ENCODE measurements around the gene PEF1.
A peak's percentile ranks its signal among the peaks of the same experiment; 100 is the strongest.

The PEF1 gene

DNA sequence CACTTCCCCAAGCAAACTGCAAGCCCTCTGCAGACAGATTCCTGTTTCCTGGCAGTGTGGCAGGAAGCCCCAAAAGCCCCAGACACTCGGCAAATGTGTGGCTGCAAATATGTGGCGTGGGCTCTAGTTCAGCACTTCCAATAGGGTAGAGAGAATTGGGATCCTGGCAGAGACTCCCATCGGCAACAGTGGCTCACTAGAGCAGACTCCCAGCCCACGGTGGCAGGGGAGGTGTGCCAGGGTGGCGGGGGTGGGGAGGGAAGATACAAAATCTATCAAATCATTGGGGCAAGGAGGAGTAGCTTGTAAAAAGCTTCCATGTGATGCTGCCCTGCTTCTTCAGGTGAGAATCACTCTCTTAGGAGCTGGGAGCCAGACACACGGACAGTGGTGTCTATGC lies 33.3 kb upstream of the PEF1 start:
- Mint-ChIP-seq H3K4me3 (no peak overlapping the region), H3K9me3 (ENCODE audit: low read depth) (no peaks in the 10 kb centered on the region), H3K36me3 (no peaks in the 10 kb centered on the region), H3K4me1 (ENCODE audit: low read depth) (no peaks in the 10 kb centered on the region), H3K27me3 (no peaks in the 10 kb centered on the region), H3K27ac (no peak overlapping the region)

DNA sequence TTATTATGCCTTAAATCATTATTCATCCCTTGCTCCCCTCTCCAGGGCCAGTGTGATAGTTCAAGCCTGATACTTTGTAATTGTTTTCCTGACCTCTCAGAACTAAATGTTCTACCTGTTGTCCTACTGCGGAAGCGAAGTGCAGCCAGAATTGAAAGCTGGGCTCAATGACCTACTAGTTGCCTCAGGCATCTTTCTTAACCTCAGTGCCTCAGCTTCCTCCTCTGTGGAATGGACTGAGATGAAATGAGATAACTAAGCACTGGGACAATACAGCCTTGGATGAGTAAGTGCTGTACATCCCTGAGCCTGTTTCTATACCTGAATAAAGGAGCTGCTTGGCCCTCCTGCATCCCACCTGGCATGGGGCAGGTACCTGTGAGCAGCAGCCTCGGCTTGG lies 32.7 kb upstream of the PEF1 start:
- H3K4me1 Mint-ChIP-seq (ENCODE audit: low read depth): no peaks in the 10 kb centered on the region
- no peak overlapping the region for H3K4me3 Mint-ChIP-seq
- no peaks in the 10 kb centered on the region for H3K27me3 Mint-ChIP-seq
- H3K36me3 Mint-ChIP-seq: no peaks in the 10 kb centered on the region
- no peak overlapping the region for H3K27ac Mint-ChIP-seq
- H3K9me3 Mint-ChIP-seq (ENCODE audit: low read depth): no peaks in the 10 kb centered on the region

DNA sequence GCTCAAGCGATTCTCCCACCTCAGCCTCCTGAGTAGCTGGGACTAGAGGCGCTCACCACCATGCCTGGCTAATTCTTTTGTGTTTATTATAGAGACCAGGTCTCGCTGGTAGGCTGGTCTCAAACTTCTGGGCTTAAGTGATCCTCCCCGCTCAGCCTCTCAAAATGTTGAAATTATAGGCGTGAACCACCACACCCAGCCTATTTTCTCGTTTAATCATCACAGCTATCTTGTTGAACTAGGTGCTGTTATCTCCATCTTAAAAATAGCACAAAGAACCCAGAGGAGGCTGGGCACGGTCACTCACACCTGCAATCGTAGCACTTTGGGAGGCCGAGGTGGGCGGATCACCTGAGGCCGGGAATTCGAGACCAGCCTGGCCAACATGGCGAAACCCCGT lies 31.1 kb upstream of the PEF1 start:
- H3K4me3 Mint-ChIP-seq: no peak overlapping the region
- no peak overlapping the region for H3K27ac Mint-ChIP-seq
- H3K4me1 Mint-ChIP-seq (ENCODE audit: low read depth): peaks cover 2% of the 10 kb centered on the region
- H3K36me3 Mint-ChIP-seq: no peaks in the 10 kb centered on the region
- no peaks in the 10 kb centered on the region for H3K9me3 Mint-ChIP-seq (ENCODE audit: low read depth)
- H3K27me3 Mint-ChIP-seq: no peaks in the 10 kb centered on the region

DNA sequence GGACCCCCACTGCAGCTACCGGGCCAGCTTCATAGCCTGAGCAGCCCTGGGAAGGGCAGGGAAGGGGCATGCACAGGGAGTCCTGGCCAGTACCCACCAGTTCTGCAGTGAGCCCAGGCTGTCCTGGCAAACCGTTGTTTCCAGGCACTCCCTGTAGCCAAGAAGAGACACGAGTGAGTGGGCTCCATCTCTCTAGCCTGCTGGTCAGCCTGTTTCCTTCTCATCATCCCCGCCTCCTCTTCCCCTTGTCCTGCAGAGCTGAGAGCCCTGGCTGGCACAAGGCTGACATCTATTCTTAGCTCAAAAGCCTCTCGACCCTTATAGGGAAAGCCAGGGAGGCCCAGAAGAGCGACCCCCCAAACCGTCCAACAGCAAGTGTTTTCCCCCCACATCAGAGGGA lies 30.5 kb upstream of the PEF1 start:
- Mint-ChIP-seq H3K4me3 (no peak overlapping the region), H3K27ac (no peak overlapping the region), H3K27me3 (peaks cover 2% of the 10 kb centered on the region), H3K36me3 (no peaks in the 10 kb centered on the region), H3K4me1 (ENCODE audit: low read depth) (peaks cover 4% of the 10 kb centered on the region), H3K9me3 (ENCODE audit: low read depth) (no peaks in the 10 kb centered on the region)

DNA sequence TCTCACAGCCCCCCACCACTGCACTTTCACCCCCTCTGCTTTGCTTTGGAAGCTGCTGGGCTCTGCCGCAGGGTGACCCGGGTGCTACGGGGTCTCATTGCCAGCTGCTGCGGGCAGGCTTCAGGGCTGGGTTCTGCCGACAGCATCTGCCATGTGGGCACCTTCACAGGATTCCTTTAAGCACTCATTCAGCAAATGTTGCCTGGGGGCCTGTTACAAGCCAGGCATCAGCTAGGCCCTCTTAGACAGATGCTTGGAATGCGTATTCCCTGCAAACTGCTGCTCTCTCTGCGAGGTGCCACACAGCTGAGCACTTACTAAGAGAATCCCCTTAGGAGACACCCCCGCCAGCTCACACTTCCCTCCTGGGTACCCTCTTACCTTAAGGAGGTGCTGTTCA lies 29.9 kb upstream of the PEF1 start:
- no peak overlapping the region for H3K4me3 Mint-ChIP-seq
- H3K36me3 Mint-ChIP-seq: no peaks in the 10 kb centered on the region
- H3K27ac Mint-ChIP-seq: no peak overlapping the region
- H3K27me3 Mint-ChIP-seq: peaks cover 3% of the 10 kb centered on the region
- H3K9me3 Mint-ChIP-seq (ENCODE audit: low read depth): no peaks in the 10 kb centered on the region
- H3K4me1 Mint-ChIP-seq (ENCODE audit: low read depth): peaks cover 8% of the 10 kb centered on the region

DNA sequence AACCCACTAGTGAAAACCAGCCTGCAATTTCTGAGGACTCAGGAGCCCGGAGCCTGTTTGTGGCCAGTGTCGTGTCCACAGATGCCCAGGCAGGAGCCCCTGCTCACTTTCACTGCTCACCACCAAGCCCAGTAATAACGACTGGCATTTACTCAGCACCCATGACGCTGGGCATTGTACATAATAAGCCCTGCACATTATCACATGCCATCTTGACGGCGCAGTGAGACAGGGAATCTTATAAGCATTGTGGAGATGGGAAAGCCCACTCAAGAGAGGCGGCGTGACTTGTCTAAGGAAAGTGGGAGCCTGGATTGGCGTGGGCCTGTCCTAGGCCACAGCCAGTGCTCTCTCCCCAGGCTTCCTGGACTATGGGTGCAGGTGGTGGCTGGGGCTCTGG lies 28.8 kb upstream of the PEF1 start:
- H3K36me3 Mint-ChIP-seq: no peaks in the 10 kb centered on the region
- no peaks in the 10 kb centered on the region for H3K9me3 Mint-ChIP-seq (ENCODE audit: low read depth)
- no peak overlapping the region for H3K27ac Mint-ChIP-seq
- H3K4me1 Mint-ChIP-seq (ENCODE audit: low read depth): peaks cover 12% of the 10 kb centered on the region
- H3K27me3 Mint-ChIP-seq: peaks cover 7% of the 10 kb centered on the region
- H3K4me3 Mint-ChIP-seq: no peak overlapping the region

DNA sequence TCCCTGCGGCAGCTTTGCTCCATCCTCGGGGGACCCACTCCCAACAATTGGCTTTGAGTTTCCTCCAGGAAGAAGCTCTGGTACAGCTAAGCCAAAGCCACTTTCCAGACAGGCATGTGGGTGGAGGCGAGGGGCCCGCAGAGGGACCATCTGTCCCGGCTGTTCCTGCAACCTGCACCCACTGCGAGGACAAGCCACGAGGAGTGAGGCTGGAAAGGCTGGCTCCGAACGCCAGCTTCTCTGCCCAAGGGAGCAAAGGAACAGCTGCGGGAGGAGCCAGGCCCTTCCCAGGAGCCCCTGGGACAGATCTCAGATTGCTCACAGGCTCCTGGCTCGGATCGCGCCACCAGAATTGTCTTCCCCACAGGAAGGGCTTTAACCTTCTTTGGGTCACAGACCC lies 28.3 kb upstream of the PEF1 start:
- Mint-ChIP-seq H3K36me3 (no peaks in the 10 kb centered on the region), H3K27ac (no peak overlapping the region), H3K9me3 (ENCODE audit: low read depth) (no peaks in the 10 kb centered on the region), H3K27me3 (peaks cover 7% of the 10 kb centered on the region), H3K4me3 (no peak overlapping the region), H3K4me1 (ENCODE audit: low read depth) (peaks cover 12% of the 10 kb centered on the region)

DNA sequence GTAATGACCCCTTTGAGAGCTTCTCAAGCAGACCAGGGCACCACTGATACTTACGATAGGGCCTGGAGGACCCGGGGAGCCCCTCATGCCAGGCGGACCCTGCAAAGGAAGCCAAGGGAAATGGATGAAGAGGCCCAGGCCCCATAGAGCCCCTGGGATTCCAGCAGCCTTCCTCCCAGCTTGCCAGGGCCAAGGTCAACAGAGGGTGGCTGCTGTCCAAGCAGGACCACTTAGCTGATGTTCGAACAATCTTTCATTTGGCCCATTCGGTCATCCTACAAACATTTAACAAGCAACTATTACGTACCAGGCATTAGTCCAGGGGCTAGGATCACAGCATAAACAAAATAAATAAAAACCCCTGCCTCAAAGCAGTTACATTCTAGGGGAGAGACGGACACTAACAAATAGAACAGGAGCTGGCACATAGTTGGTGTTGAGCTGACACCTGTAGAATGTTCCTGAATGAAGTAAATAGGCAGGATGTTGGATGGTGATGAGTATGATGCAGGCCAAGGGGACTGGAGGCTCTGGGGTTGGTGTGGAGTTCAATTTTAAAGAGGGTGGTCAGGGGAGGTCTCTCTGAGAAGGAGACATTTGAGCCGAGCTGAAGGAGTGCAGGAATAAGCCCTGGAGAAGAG lies 27.0 kb upstream of the PEF1 start:
- Mint-ChIP-seq H3K27ac (no peak overlapping the region), H3K9me3 (ENCODE audit: low read depth) (no peaks in the 10 kb centered on the region), H3K36me3 (no peaks in the 10 kb centered on the region), H3K4me3 (no peak overlapping the region), H3K27me3 (peaks cover 7% of the 10 kb centered on the region), H3K4me1 (ENCODE audit: low read depth) (peaks cover 12% of the 10 kb centered on the region)

DNA sequence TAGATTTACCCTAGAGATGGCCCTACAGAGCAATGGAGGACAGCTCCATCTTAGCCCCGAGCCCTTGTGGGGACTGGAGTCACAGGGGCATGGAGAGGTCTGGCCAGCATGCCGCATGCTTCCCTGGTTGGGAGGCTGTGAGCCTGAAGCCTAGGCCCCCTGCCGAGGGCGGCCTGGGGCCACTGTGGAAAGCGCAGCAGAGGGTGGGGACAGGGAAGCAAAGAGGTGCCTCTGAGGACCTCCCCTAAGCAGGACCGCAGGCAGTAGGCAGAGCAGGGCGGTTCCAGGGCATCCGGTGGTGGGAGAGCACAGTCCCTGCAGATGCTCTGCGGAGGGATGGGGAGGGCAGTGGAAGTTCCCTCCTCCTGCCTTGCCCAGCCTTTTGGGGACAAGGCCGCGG lies 26.5 kb upstream of the PEF1 start:
- Mint-ChIP-seq H3K27me3 (peaks cover 7% of the 10 kb centered on the region), H3K4me3 (no peak overlapping the region), H3K9me3 (ENCODE audit: low read depth) (no peaks in the 10 kb centered on the region), H3K36me3 (no peaks in the 10 kb centered on the region), H3K27ac (no peak overlapping the region), H3K4me1 (ENCODE audit: low read depth) (peaks cover 12% of the 10 kb centered on the region)

DNA sequence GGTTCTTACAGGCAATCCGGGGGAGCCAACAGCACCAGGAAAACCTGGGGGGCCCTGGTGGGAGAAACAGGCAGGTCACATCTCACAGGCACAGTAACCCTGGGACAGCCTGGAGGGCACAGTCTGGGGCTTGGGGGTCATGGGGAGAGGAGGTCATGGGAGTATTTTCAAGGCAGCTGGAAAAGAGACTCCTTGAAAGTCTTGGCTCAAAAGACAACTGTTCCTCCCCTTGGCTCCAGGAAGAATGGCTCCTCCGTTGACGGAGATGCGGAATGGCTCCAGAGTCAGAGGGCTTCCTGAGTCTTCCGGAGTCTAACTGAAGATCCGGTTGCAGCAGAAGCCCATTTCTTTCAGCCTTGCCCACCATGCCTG lies 25.9 kb upstream of the PEF1 start:
- Mint-ChIP-seq H3K36me3 (no peaks in the 10 kb centered on the region), H3K4me3 (peak overlapping the region; percentile 66), H3K27ac (no peak overlapping the region), H3K4me1 (ENCODE audit: low read depth) (peaks cover 12% of the 10 kb centered on the region), H3K27me3 (peaks cover 7% of the 10 kb centered on the region), H3K9me3 (ENCODE audit: low read depth) (no peaks in the 10 kb centered on the region)

DNA sequence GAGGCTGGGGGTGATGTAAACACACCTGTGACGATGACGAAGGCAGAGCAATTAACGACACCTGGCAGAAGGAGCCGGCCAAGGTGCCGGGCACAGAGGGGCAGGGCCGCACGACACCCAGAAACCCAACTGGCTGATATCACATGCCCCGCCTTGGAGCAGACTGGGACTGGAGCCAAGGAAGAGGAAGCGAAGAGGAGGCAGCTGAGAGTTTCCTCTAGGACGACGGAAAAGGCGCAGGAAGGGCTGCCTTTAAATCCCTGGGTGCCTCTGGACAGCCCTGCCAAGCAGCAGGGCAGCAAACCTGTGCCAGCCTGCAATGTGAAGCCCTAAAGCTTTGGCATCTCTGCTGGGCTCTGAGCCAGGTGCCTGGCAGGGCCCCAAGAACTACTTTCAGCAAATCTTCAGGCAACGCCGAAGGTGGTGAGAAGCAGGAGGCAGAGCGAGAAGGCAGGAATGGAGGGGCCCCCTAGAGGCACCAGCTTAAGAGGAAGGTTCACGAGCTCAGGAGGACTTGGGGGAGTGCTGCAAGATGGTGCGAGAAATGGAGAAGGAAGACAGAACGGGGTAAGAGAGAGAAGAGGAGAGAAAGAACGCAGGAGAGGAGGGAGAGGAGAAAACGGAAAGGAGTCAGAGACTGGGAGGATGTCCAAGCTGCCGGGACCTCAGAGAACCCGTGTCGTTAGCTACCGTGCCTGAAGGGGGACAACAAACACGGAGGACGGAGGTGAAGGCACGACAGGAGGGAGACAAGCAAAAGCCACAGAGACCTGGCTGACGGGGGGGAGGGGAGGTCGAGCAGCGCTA lies 25.3 kb upstream of the PEF1 start:
- Mint-ChIP-seq H3K4me1 (ENCODE audit: low read depth) (peaks cover 12% of the 10 kb centered on the region), H3K9me3 (ENCODE audit: low read depth) (no peaks in the 10 kb centered on the region), H3K36me3 (no peaks in the 10 kb centered on the region), H3K4me3 (peak overlapping the region; percentile 66), H3K27me3 (peaks cover 7% of the 10 kb centered on the region), H3K27ac (peak overlapping the region; percentile 41)

DNA sequence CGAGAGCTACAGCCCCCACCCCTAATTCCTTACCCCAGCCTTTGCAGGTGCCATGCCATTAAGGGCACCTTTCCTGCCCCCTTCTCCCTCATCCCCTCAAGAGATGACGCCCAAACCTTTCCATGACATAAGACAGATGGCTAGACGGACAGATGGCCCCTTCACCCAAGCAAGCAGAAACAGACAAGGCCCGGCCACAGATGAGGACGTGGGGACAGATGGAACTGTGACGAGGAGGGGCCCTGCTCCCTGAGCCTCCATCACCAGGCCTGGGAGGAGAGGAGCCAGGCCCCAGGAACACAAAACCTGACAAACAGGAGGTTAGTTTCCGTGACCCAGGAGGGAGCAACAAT lies 24.7 kb upstream of the PEF1 start:
- Mint-ChIP-seq H3K27ac (peak overlapping the region; percentile 41), H3K9me3 (ENCODE audit: low read depth) (no peaks in the 10 kb centered on the region), H3K36me3 (no peaks in the 10 kb centered on the region), H3K4me3 (peak overlapping the region; percentile 48), H3K4me1 (ENCODE audit: low read depth) (peaks cover 12% of the 10 kb centered on the region), H3K27me3 (peaks cover 7% of the 10 kb centered on the region)

DNA sequence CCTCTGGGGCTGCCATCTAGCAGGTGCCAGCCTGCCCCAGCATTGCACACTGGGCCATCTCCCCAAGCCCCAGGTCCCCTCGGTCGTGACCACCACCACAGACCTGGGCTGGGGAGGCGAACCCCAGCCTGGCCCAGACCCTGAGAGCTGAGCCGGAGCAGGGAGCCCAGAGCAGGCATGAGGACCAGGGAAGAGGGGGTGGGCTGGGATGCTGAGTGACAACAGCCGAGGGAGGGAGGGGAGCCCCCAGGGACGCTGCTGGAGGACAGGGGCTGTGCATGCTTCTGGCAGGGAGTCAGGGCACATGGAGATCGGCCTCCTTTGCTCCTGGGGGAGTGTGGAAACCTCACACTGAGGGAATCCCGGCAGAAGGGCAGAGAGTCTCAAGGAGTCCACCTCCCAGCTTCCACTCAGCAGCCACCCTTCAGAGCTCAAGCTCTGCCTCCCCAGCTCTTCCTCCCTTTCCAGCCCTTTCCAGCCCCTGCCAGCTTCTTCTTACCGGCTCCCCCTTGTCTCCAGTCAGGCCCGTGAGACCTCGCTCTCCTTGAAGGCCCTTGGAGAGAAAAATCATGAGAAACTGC lies 23.7 kb upstream of the PEF1 start:
- Mint-ChIP-seq H3K9me3 (ENCODE audit: low read depth) (no peaks in the 10 kb centered on the region), H3K4me1 (ENCODE audit: low read depth) (peaks cover 12% of the 10 kb centered on the region), H3K4me3 (no peak overlapping the region), H3K36me3 (no peaks in the 10 kb centered on the region), H3K27me3 (peaks cover 7% of the 10 kb centered on the region), H3K27ac (no peak overlapping the region)

DNA sequence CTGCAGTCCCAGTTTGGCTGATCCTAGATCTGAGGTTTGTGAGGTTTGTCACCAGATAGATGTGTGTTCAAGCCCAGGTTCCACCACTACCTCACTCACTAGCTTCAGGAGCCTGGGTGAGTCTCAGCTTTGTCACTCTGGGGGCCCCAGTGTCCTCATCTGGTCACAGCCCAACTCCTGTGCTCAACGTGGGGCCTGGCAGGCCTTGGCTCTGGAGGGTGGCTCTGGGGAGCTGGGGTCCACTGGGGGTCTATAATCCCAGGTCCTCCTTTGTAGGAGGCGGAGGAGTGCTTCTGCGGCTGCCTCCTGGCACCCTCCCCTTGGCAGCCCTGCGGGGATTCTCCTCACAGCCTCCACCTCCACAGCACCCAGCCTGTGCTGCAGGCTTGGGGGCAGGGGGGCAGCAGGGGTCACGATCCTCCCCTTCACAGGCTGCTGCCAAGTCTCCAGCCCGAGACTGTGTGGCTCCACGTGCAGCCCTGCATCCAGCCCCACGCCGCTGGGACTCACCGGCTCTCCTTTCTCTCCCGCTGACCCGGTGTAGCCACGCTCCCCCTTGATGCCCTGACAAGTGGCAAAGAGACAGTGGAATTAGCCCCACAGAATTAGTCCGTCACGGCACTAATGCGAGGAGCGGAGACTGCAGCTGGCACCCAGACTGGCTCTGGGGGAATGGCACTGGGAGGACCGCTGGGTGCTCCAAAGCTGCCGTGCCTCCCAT lies 22.5 kb upstream of the PEF1 start:
- Mint-ChIP-seq H3K27ac (no peak overlapping the region), H3K4me3 (no peak overlapping the region), H3K4me1 (ENCODE audit: low read depth) (peaks cover 12% of the 10 kb centered on the region), H3K27me3 (peaks cover 7% of the 10 kb centered on the region), H3K9me3 (ENCODE audit: low read depth) (no peaks in the 10 kb centered on the region), H3K36me3 (no peaks in the 10 kb centered on the region)

DNA sequence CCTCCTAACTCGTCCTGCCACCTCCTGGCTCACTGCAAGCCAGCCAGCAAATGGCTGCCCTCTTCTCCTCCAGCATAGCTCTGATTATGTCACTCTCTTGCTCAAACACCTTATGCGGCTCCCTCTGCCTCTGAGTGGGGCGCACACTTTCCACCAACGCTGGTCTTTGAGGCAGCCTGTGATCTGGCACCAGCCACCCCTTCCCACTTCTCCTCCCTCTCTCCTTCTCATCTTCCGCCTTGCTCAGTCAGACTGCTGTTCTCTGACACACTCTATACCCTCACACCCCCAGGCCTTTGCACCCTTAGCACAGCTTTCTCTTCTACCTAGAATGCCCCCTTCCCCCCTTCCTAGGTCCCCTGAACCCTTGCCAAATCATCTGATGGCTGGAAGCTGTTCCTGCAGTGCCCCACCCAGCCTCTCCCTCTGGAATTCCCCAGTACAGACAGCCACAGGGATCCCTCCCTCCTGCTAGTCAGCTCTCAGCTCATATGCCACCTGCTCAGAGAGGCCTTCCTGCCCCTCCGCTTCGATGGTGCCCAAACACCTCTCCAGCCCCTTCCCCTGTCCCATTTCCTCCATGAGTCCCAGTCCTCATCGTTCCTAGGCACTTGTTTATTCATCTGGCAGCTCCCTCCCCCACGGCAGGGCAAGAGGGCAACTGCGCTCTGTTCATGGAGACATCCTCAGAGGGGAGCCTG lies 21.7 kb upstream of the PEF1 start:
- H3K36me3 Mint-ChIP-seq: no peaks in the 10 kb centered on the region

More for the DNA sequence above, 21.7 kb upstream of the PEF1 start:
- H3K9me3 Mint-ChIP-seq (ENCODE audit: low read depth): no peaks in the 10 kb centered on the region
- H3K27ac Mint-ChIP-seq: no peak overlapping the region
- peaks cover 7% of the 10 kb centered on the region for H3K27me3 Mint-ChIP-seq
- no peak overlapping the region for H3K4me3 Mint-ChIP-seq
- peaks cover 12% of the 10 kb centered on the region for H3K4me1 Mint-ChIP-seq (ENCODE audit: low read depth)

Measured in activated naive CD8-positive, alpha-beta T cell (primary cell).